H9 (cell line): ENCODE data around the gene CNMD. TPM values are rescaled to one million over a fixed set of nuclear protein-coding genes. Genes with fewer than 3 reads are reported as not detected.

ENCODE experiments used
- DNase-seq: peaks from one replicate; pipeline ENCODE4 v3.0.0-alpha.2; 2017
- H2AFZ ChIP-seq: one replicate; pipeline ENCODE4 v1.6.1; 2013; ENCODE audit warnings: mild to moderate bottlenecking, low read length, control low read depth, moderate library complexity
- H2AK5ac ChIP-seq: 2 replicates; pipeline ENCODE4 v1.6.1; 2013; ENCODE audit warnings: low read length, control low read depth, mixed read lengths; ENCODE audit not compliant: insufficient read length
- H2BK120ac ChIP-seq: one replicate; pipeline ENCODE4 v1.6.1; 2013; ENCODE audit warnings: low read depth, mild to moderate bottlenecking, low read length, control low read depth, inconsistent platforms; ENCODE audit not compliant: poor library complexity, severe bottlenecking
- H2BK12ac ChIP-seq: 2 replicates; pipeline ENCODE4 v1.6.1; 2013; ENCODE audit warnings: low read length, control low read depth, mixed read lengths, low read depth; ENCODE audit not compliant: insufficient read length
- H2BK15ac ChIP-seq: 2 replicates; pipeline ENCODE4 v1.6.1; 2013; ENCODE audit warnings: low read depth, low read length, control low read depth
- H2BK20ac ChIP-seq: one replicate; pipeline ENCODE4 v1.6.1; 2013; ENCODE audit warnings: low read depth, mild to moderate bottlenecking, low read length, control low read depth, inconsistent platforms; ENCODE audit not compliant: poor library complexity, severe bottlenecking
- H2BK5ac ChIP-seq: 2 replicates; pipeline ENCODE4 v1.6.1; 2013; ENCODE audit warnings: low read length, control low read depth, mixed read lengths; ENCODE audit not compliant: insufficient read length
- H3K14ac ChIP-seq: 2 replicates; pipeline ENCODE4 v1.6.1; 2013; ENCODE audit warnings: low read length, control low read depth; ENCODE audit not compliant: insufficient read depth
- H3K18ac ChIP-seq: 2 replicates; pipeline ENCODE4 v1.6.1; 2013; ENCODE audit warnings: low read depth, mild to moderate bottlenecking, mixed read lengths, low read length, control low read depth; ENCODE audit not compliant: insufficient read length
- H3K23ac ChIP-seq: 2 replicates; pipeline ENCODE4 v1.6.1; 2013; ENCODE audit warnings: low read length, control low read depth, mixed read lengths, low read depth; ENCODE audit not compliant: insufficient read length
- H3K23me2 ChIP-seq: 2 replicates; pipeline ENCODE4 v1.6.1; 2013; ENCODE audit warnings: low read depth, mild to moderate bottlenecking, mixed read lengths, low read length, control low read depth; ENCODE audit not compliant: insufficient read length, poor library complexity, severe bottlenecking
- H3K27ac ChIP-seq: 2 replicates; pipeline ENCODE4 v1.5.1; 2013; ENCODE audit warnings: low read length, control low read depth, mixed read lengths, low read depth; ENCODE audit not compliant: insufficient read length
- H3K27me3 ChIP-seq: 2 replicates; pipeline ENCODE4 v1.6.1; 2013; ENCODE audit warnings: low read length, control low read depth, inconsistent platforms; ENCODE audit not compliant: insufficient read depth
- H3K4ac ChIP-seq: 2 replicates; pipeline ENCODE4 v1.6.1; 2013; ENCODE audit warnings: low read depth, mild to moderate bottlenecking, control low read depth, inconsistent platforms, low read length, moderate library complexity
- H3K4me1 ChIP-seq: 2 replicates; pipeline ENCODE4 v1.6.1; 2013; ENCODE audit warnings: low read length, control low read depth, inconsistent platforms; ENCODE audit not compliant: insufficient read depth
- H3K4me2 ChIP-seq: 2 replicates; pipeline ENCODE4 v1.6.1; 2013; ENCODE audit warnings: low read length, control low read depth, mixed read lengths; ENCODE audit not compliant: insufficient read length, insufficient read depth
- H3K56ac ChIP-seq: 2 replicates; pipeline ENCODE4 v1.6.1; 2013; ENCODE audit warnings: low read depth, mild to moderate bottlenecking, mixed read lengths, low read length, control low read depth; ENCODE audit not compliant: insufficient read length
- H3K79me1 ChIP-seq: 2 replicates; pipeline ENCODE4 v1.6.1; 2013; ENCODE audit warnings: low read depth, mild to moderate bottlenecking, moderate library complexity, low read length, control low read depth, inconsistent platforms; ENCODE audit not compliant: insufficient read depth, poor library complexity, severe bottlenecking
- H3K79me2 ChIP-seq: 2 replicates; pipeline ENCODE4 v1.6.1; 2013; ENCODE audit warnings: low read length, control low read depth, inconsistent platforms; ENCODE audit not compliant: insufficient read depth
- H3K9ac ChIP-seq: 2 replicates; pipeline ENCODE4 v1.6.1; 2013; ENCODE audit warnings: low read length, control low read depth, mixed read lengths; ENCODE audit not compliant: insufficient read length; ENCODE audit errors: extremely low read depth
- H3K9me3 ChIP-seq: one replicate; pipeline ENCODE4 v1.6.1; 2013; ENCODE audit warnings: low read depth, low read length, inconsistent platforms; ENCODE audit not compliant: control insufficient read depth
- H3T11ph ChIP-seq: one replicate; pipeline ENCODE4 v1.6.1; 2013; ENCODE audit warnings: mild to moderate bottlenecking, low read length, control low read depth, inconsistent platforms
- H4K20me1 ChIP-seq: one replicate; pipeline ENCODE4 v1.6.1; 2013; ENCODE audit not compliant: control insufficient read depth, insufficient read length, insufficient read depth
- H4K5ac ChIP-seq: 2 replicates; pipeline ENCODE4 v1.6.1; 2013; ENCODE audit warnings: low read depth, mild to moderate bottlenecking, mixed read lengths, low read length, control low read depth; ENCODE audit not compliant: insufficient read length
- H4K8ac ChIP-seq: replicated peaks from 2 replicates; pipeline ENCODE4 v1.6.1; 2013; ENCODE audit warnings: low read length, control low read depth, mixed read lengths, low read depth; ENCODE audit not compliant: insufficient read length
- H4K91ac ChIP-seq: 2 replicates; pipeline ENCODE4 v1.6.1; 2013; ENCODE audit warnings: low read depth, mild to moderate bottlenecking, moderate library complexity, mixed read lengths, low read length, control low read depth; ENCODE audit not compliant: insufficient read length
- H3K27ac Mint-ChIP-seq, 3 experiments: 2 replicates in 2 of 3; 3 replicates in 1 of 3; pipeline ENCODE4 v1.8.0; 2020 to 2021; ENCODE audit warnings: mixed read lengths in 3 of 3, mild to moderate bottlenecking in 1 of 3, moderate library complexity in 1 of 3
- H3K27me3 Mint-ChIP-seq: 2 replicates; pipeline ENCODE4 v1.8.0; 2021; ENCODE audit warnings: low read depth, mild to moderate bottlenecking, moderate library complexity, mixed read lengths
- H3K36me3 Mint-ChIP-seq, 3 experiments: 2 replicates in 2 of 3; 3 replicates in 1 of 3; pipeline ENCODE4 v1.8.0; 2020 to 2021; ENCODE audit warnings: low read depth in 3 of 3, mixed read lengths in 3 of 3; ENCODE audit not compliant: insufficient read depth in 1 of 3
- H3K4me1 Mint-ChIP-seq, 2 experiments: 2 replicates each; pipeline ENCODE4 v1.8.0; 2020; ENCODE audit warnings: mixed read lengths in 2 of 2
- H3K4me3 Mint-ChIP-seq, 2 experiments: 2 replicates in 1 of 2; 3 replicates in 1 of 2; pipeline ENCODE4 v1.8.0; 2020 to 2021; ENCODE audit warnings: mild to moderate bottlenecking in 2 of 2, mixed read lengths in 2 of 2, moderate library complexity in 1 of 2
- H3K9me3 Mint-ChIP-seq, 2 experiments: 2 replicates in 1 of 2; 3 replicates in 1 of 2; pipeline ENCODE4 v1.8.0; 2020; ENCODE audit warnings: mild to moderate bottlenecking in 2 of 2, mixed read lengths in 2 of 2, moderate library complexity in 1 of 2
- WGBS: extraction: QIAGEN DNeasy Blood & Tissue Kit; methylation state at CpG from one replicate; pipeline ENCODE4 v1.1.7; 2013; ENCODE audit warnings: missing lambda C conversion rate, low lambda C conversion rate, mixed read lengths; ENCODE audit not compliant: insufficient read length; ENCODE audit errors: extremely low coverage; 5-methylcytosine and 5-hydroxymethylcytosine counted together
- total RNA-seq: library from RNA; stranded (reverse); gene quantifications from 2 replicates; pipeline ENCODE4 v1.2.1, GENCODE V29; 2021
- TF ChIP-seq, protein P1 (sequence below): fragments of 200-600 bp; sonication (generic); conservative IDR thresholded peaks from 3 replicates; pipeline ENCODE4 v1.8.0; 2021; ENCODE audit warnings: antibody characterized with exemption, mild to moderate bottlenecking

CNMD gene
- total RNA-seq, 1 experiment from 2014 or later: 96.0 TPM

DNA sequence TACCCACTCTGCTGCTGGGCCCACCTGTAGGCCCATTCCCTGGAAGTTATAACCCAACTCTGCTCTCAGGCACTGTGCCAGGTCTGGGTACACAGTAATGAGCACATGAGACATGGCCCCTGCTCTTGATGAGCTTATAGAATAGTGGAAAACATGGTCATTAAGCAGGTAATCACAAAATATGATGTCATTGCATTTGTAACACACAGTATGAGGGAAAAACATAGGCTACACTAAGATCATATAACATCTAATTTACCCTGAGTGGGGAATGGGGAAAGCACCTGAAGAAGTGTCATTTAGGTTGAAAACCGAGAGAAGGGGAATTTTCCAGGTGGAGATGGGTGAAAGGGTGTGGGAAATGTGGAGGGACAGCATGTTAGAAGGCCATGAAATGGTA is 3.9 kb upstream of the CNMD start:
- WGBS: no CpG with 5 or more reads among the region's 1 CpG
- no peak overlapping the region for H3T11ph ChIP-seq
- no peak overlapping the region for H3K14ac ChIP-seq
- H4K20me1 ChIP-seq: no peaks in the 10 kb centered on the region
- Mint-ChIP-seq H3K27me3 (peaks cover 8% of the 10 kb centered on the region), H3K4me1 (peaks cover 18 to 21% of the 10 kb centered on the region in 2 experiments), H3K4me3 (no peak overlapping the region), H3K9me3 (peaks cover 9 to 15% of the 10 kb centered on the region in 2 experiments; a peak in 4 of 5 replicates), H3K36me3 (peaks cover 0 to 23% (median 15%) of the 10 kb centered on the region in 3 experiments; a peak in 5 of 7 replicates), H3K27ac (no peak overlapping the region)
- no peak overlapping the region for H2BK20ac ChIP-seq
- H3K18ac ChIP-seq: no peak overlapping the region
- TF ChIP-seq, protein P1, sequence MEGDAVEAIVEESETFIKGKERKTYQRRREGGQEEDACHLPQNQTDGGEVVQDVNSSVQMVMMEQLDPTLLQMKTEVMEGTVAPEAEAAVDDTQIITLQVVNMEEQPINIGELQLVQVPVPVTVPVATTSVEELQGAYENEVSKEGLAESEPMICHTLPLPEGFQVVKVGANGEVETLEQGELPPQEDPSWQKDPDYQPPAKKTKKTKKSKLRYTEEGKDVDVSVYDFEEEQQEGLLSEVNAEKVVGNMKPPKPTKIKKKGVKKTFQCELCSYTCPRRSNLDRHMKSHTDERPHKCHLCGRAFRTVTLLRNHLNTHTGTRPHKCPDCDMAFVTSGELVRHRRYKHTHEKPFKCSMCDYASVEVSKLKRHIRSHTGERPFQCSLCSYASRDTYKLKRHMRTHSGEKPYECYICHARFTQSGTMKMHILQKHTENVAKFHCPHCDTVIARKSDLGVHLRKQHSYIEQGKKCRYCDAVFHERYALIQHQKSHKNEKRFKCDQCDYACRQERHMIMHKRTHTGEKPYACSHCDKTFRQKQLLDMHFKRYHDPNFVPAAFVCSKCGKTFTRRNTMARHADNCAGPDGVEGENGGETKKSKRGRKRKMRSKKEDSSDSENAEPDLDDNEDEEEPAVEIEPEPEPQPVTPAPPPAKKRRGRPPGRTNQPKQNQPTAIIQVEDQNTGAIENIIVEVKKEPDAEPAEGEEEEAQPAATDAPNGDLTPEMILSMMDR: no peak
- no peak overlapping the region for H3K4ac ChIP-seq
- no peaks in the 10 kb centered on the region for H3K79me2 ChIP-seq
- H3K27ac ChIP-seq: no peak overlapping the region
- no peak overlapping the region for H4K8ac ChIP-seq
- no peak overlapping the region for H2BK15ac ChIP-seq
- H3K23me2 ChIP-seq: peaks cover 8% of the 10 kb centered on the region
- H3K56ac ChIP-seq: no peak overlapping the region
- no peak overlapping the region for H2BK120ac ChIP-seq
- H2BK12ac ChIP-seq: no peak overlapping the region
- no peaks in the 10 kb centered on the region for H3K9me3 ChIP-seq
- H3K23ac ChIP-seq: no peak overlapping the region
- H2BK5ac ChIP-seq: no peak overlapping the region
- H3K4me2 ChIP-seq: no peak overlapping the region
- peaks cover under 1% of the 10 kb centered on the region; the same call in 1 of the 2 replicates for H3K4me1 ChIP-seq
- H3K27me3 ChIP-seq: no peaks in the 10 kb centered on the region
- no peak overlapping the region for H4K91ac ChIP-seq
- no peaks in the 10 kb centered on the region for H3K79me1 ChIP-seq
- H3K9ac ChIP-seq: no peak overlapping the region
- no peak overlapping the region for H2AFZ ChIP-seq
- H2AK5ac ChIP-seq: no peak overlapping the region
- no peak for DNase-seq
- H4K5ac ChIP-seq: no peak overlapping the region
